HCT116 (cell line): Measurements from ENCODE around the gene PLEKHG5. TPM values are rescaled to one million over a fixed set of nuclear protein-coding genes. Genes with fewer than 3 reads are reported as not detected.
A peak's percentile ranks its signal among the peaks of the same experiment; 100 is the strongest.

ENCODE experiments used
- ATAC-seq: fragments of 200-7000 bp; cut with Tn5 transposase; 2 replicates; pipeline ENCODE4 v1.9.1; 2020; ENCODE audit warnings: mild to moderate bottlenecking, moderate library complexity
- BruUV-seq: library from RNA; stranded (reverse); fragments of 400-500 nt; replicated peaks from 2 replicates; lab custom pipeline; 2021; lab: Mats Ljungman, UMichigan
- CTCF ChIA-PET: fragments of 300-600 bp; sonication (Branson Sonifier 250); formaldehyde crosslinking; loops from one replicate; lab custom pipeline; 2021; ENCODE audit warnings: antibody characterized with exemption; lab: Charles Lee
- POLR2A ChIA-PET: fragments of 300-600, 350-600 bp; sonication (Branson Sonifier 250); formaldehyde crosslinking; loops from one replicate; lab custom pipeline; 2021; ENCODE audit warnings: antibody characterized with exemption; lab: Charles Lee
- RAD21 ChIA-PET, 2 experiments: fragments of 300-600 bp; sonication (Branson Sonifier 250); formaldehyde crosslinking; loops; one replicate each; lab custom pipeline; 2023; ENCODE audit warnings: low total read pairs in 2 of 2; ENCODE audit not compliant: uncharacterized antibody in 2 of 2, unreplicated experiment in 2 of 2, low non-redundant PET in 1 of 2; lab: Charles Lee
- DNase-seq: peaks from one replicate; pipeline ENCODE4 v3.0.0-alpha.2; 2010; ENCODE audit warnings: low read depth, low spot score
- H2AFZ ChIP-seq: fragments of 200-600 bp; shearing (Covaris generic), sonication (generic); 2 replicates; pipeline ENCODE4 v1.6.1; 2017; ENCODE audit warnings: low read depth, mixed run types, mixed read lengths, antibody characterized with exemption, low read length; ENCODE audit not compliant: poor library complexity, severe bottlenecking
- H3K27ac ChIP-seq: 2 replicates; pipeline ENCODE4 v1.5.1; 2012; ENCODE audit warnings: low read depth, low read length
- H3K27me3 ChIP-seq: fragments of 200-600 bp; sonication (generic); 2 replicates; pipeline ENCODE4 v1.6.1; 2016; ENCODE audit warnings: mixed run types, low read length, mixed read lengths; ENCODE audit not compliant: insufficient read depth
- H3K36me3 ChIP-seq, 2 experiments: fragments of 200-500 bp in 1 of 2; fragments of 200-600 bp in 1 of 2; sonication (Bioruptor generic) in 1 of 2; sonication (generic) in 1 of 2; 2 replicates each; pipeline versions ENCODE4 v1.5.1 to v1.6.1; 2014 to 2016; ENCODE audit warnings: low read length in 2 of 2, inconsistent platforms in 1 of 2, mixed read lengths in 1 of 2, mixed run types in 1 of 2; ENCODE audit not compliant: insufficient read depth in 2 of 2, control insufficient read depth in 1 of 2
- H3K4me1 ChIP-seq, 2 experiments: fragments of 200-600 bp in 1 of 2; sonication (generic) in 1 of 2; 2 replicates each; pipeline versions ENCODE4 v1.5.1 to v1.6.1; 2012 to 2017; ENCODE audit warnings: low read length in 2 of 2, inconsistent platforms in 1 of 2, mild to moderate bottlenecking in 1 of 2, mixed read lengths in 1 of 2, mixed run types in 1 of 2, moderate library complexity in 1 of 2; ENCODE audit not compliant: insufficient read depth in 2 of 2, control insufficient read depth in 1 of 2
- H3K4me2 ChIP-seq: fragments of 200-600 bp; sonication (generic); 2 replicates; pipeline ENCODE4 v1.6.1; 2017; ENCODE audit warnings: mixed run types, low read length, mixed read lengths
- H3K4me3 ChIP-seq, 2 experiments: fragments of 200-600 bp in 1 of 2; sonication (generic) in 1 of 2; replicated peaks in 1 of 2; 2 replicates each; pipeline ENCODE4 v1.5.1; 2011 to 2016; ENCODE audit warnings: low read length in 2 of 2, control low read depth in 1 of 2, low read depth in 1 of 2, mild to moderate bottlenecking in 1 of 2, mixed read lengths in 1 of 2, mixed run types in 1 of 2
- H3K79me2 ChIP-seq: fragments of 200-600 bp; sonication (generic); 2 replicates; pipeline ENCODE4 v1.6.1; 2017; ENCODE audit warnings: mild to moderate bottlenecking, mixed run types, low read length, moderate library complexity, mixed read lengths; ENCODE audit not compliant: insufficient read depth
- H3K9ac ChIP-seq: fragments of 200-600 bp; sonication (generic); 2 replicates; pipeline ENCODE4 v1.6.1; 2016; ENCODE audit warnings: low read length, mixed read lengths
- H3K9me2 ChIP-seq: fragments of 200-600 bp; sonication (generic), shearing (Covaris generic); 2 replicates; pipeline ENCODE4 v1.6.1; 2017; ENCODE audit warnings: mixed run types, mild to moderate bottlenecking, moderate library complexity; ENCODE audit not compliant: insufficient read depth
- H3K9me3 ChIP-seq, 2 experiments: fragments of 200-500 bp in 1 of 2; fragments of 200-600 bp in 1 of 2; sonication (Bioruptor generic) in 1 of 2; sonication (generic) in 1 of 2; 2 replicates each; pipeline ENCODE4 v1.6.1; 2014 to 2017; ENCODE audit warnings: low read length in 2 of 2, mixed read lengths in 2 of 2, inconsistent platforms in 1 of 2, low read depth in 1 of 2, mild to moderate bottlenecking in 1 of 2, mixed run types in 1 of 2, moderate library complexity in 1 of 2; ENCODE audit not compliant: control insufficient read depth in 1 of 2, insufficient read depth in 1 of 2
- H4K20me1 ChIP-seq: fragments of 200-600 bp; sonication (generic), shearing (Covaris generic); 2 replicates; pipeline ENCODE4 v1.6.1; 2017; ENCODE audit warnings: mixed run types, mild to moderate bottlenecking, moderate library complexity; ENCODE audit not compliant: insufficient read depth
- SRF ChIP-seq: IDR thresholded peaks from 2 replicates; pipeline ENCODE4 v1.6.1; 2012; ENCODE audit warnings: low read depth
- TCF7L2 ChIP-seq: IDR thresholded peaks from 2 replicates; pipeline ENCODE4 v1.7.0; 2011; ENCODE audit warnings: borderline replicate concordance, inconsistent platforms; ENCODE audit not compliant: insufficient read depth, insufficient read length; ENCODE audit errors: extremely low read depth
- intact Hi-C: fragments of 100-400 bp; cut with micrococcal nuclease; formaldehyde crosslinking; loops from 2 replicates; pipeline ENCODE4 v1.10.0; 2022
- total RNA-seq: library from RNA; stranded (reverse); gene quantifications from one replicate; pipeline ENCODE4 v1.2.1, GENCODE V29; 2021; ENCODE audit not compliant: unreplicated experiment
- TF ChIP-seq, protein P1 (sequence below): IDR thresholded peaks from 2 replicates; pipeline ENCODE4 v1.6.1; 2011; ENCODE audit warnings: mild to moderate bottlenecking, low read length, moderate library complexity; ENCODE audit not compliant: insufficient replicate concordance; ENCODE audit errors: extremely low read depth

The PLEKHG5 gene
- total RNA-seq, 1 experiment from 2014 or later = 33.0 TPM

DNA sequence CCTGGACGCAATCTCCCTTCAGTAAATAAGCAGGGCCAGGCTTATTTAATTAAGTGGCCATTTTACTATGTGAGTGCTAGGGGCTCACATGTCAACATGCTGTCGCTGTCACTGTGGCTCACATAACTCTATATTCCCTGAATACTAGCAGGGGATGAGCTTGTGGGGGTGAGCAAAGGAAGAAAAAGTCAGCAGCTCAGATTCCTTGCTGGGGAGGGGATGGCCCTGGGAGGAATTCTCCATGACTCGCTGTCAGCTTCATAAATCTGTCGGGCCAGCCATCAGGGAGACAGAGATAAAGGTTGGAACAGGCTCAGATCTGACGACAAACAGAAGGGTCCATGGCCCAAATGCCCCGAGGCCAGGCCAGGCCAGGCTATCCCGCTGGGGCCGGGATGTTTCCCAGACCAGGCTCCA, 26.0 kb upstream of the PLEKHG5 start:
- Histone ChIP-seq H3K27ac (no peak overlapping the region), H3K36me3 (no peaks in the 10 kb centered on the region), H3K4me2 (peak overlapping the region; percentile 36; the same call in 1 of the 2 replicates), H3K9me3 (no peaks in the 10 kb centered on the region), H3K27me3 (no peaks in the 10 kb centered on the region), H3K9ac (no peak overlapping the region), H2AFZ (no peak overlapping the region), H3K4me1 (peaks cover 0 to 14% of the 10 kb centered on the region in 2 experiments; a peak in 2 of 4 replicates), H3K4me3 (no peak overlapping the region), H4K20me1 (no peaks in the 10 kb centered on the region), H3K9me2 (no peaks in the 10 kb centered on the region), H3K79me2 (no peaks in the 10 kb centered on the region)
- TF ChIP-seq SRF = no peak
- TF ChIP-seq, protein P1, sequence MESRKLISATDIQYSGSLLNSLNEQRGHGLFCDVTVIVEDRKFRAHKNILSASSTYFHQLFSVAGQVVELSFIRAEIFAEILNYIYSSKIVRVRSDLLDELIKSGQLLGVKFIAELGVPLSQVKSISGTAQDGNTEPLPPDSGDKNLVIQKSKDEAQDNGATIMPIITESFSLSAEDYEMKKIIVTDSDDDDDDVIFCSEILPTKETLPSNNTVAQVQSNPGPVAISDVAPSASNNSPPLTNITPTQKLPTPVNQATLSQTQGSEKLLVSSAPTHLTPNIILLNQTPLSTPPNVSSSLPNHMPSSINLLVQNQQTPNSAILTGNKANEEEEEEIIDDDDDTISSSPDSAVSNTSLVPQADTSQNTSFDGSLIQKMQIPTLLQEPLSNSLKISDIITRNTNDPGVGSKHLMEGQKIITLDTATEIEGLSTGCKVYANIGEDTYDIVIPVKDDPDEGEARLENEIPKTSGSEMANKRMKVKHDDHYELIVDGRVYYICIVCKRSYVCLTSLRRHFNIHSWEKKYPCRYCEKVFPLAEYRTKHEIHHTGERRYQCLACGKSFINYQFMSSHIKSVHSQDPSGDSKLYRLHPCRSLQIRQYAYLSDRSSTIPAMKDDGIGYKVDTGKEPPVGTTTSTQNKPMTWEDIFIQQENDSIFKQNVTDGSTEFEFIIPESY = no peak
- ATAC-seq (peak; percentile 31; the same call in 1 of the 2 replicates), DNase-seq (no peak)
- BruUV-seq = no TSS peak
- ChIA-PET RAD21 (no interaction called here), CTCF (no interaction called here), POLR2A (no interaction called here)
- intact Hi-C loops = no loop called here

DNA sequence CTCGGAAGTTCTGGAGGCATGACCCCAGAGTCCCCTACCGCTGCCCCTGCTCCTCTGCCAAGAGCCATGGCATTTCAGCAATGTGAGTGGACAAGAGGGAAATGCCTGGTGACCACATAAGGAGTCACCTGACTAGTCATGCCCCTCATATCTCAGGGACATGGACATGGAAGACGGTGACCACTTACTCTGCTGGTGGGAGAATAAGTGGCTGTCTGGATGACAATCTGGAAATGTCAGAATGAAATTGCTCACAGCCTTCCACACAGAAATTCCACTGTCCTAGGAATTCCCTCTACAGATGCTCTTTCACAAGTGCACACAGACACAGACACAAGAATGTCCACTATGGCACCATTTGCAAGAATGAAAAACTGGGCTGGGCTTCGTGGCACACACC, 24.3 kb upstream of the PLEKHG5 start:
- Histone ChIP-seq H3K9me3 (no peaks in the 10 kb centered on the region), H4K20me1 (no peaks in the 10 kb centered on the region), H3K36me3 (no peaks in the 10 kb centered on the region), H3K79me2 (no peaks in the 10 kb centered on the region), H3K27me3 (no peaks in the 10 kb centered on the region), H3K4me1 (peaks cover 0 to 14% of the 10 kb centered on the region in 2 experiments; a peak in 2 of 4 replicates), H3K4me2 (no peak overlapping the region; the same call in 1 of the 2 replicates), H3K4me3 (no peak overlapping the region), H2AFZ (no peak overlapping the region), H3K27ac (no peak overlapping the region), H3K9ac (no peak overlapping the region), H3K9me2 (no peaks in the 10 kb centered on the region)
- ATAC-seq (no peak), DNase-seq (no peak)
- ChIA-PET POLR2A (no interaction called here), CTCF (no interaction called here), RAD21 (no interaction called here)
- TF ChIP-seq TCF7L2 = no peak
- intact Hi-C loops = no loop called here
- BruUV-seq = no TSS peak
